ENCODE measurements around the gene C16orf89.

DNA sequence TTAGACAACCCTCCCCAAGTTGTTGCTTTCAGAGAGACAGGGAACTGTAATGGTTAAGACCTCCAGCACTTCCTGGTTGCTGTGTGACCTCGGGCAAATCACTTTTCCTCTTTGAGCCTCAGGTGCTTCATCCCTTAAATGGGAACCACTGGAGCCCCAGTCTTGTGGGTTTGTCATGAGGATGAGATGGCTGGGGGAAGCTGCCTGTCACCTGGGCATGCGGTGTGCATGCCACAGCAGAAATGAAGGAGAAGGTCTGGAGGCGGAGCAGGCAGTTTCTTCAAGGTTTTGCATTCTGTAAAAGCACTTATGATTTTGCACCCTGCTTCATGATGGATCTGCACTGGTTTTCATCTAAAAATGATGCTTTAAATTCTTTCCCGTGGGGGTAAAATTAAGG lies 54.1 kb downstream of the C16orf89 start:
- TF ChIP-seq, protein P1, sequence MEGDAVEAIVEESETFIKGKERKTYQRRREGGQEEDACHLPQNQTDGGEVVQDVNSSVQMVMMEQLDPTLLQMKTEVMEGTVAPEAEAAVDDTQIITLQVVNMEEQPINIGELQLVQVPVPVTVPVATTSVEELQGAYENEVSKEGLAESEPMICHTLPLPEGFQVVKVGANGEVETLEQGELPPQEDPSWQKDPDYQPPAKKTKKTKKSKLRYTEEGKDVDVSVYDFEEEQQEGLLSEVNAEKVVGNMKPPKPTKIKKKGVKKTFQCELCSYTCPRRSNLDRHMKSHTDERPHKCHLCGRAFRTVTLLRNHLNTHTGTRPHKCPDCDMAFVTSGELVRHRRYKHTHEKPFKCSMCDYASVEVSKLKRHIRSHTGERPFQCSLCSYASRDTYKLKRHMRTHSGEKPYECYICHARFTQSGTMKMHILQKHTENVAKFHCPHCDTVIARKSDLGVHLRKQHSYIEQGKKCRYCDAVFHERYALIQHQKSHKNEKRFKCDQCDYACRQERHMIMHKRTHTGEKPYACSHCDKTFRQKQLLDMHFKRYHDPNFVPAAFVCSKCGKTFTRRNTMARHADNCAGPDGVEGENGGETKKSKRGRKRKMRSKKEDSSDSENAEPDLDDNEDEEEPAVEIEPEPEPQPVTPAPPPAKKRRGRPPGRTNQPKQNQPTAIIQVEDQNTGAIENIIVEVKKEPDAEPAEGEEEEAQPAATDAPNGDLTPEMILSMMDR (IDR thresholded peaks at IDR 0.05): no peak
- TF ChIP-seq POLR2A (IDR thresholded peaks at IDR 0.05): no peak
